Ascending aorta (tissue), 2 donors: ENCODE data around the gene GALM. TPM values are rescaled to one million over a fixed set of nuclear protein-coding genes. Genes with fewer than 3 reads are reported as not detected.

Experiments
- DNase-seq, 2 donors: peaks; one replicate each; pipeline ENCODE4 v3.0.0-alpha.2; 2019; ENCODE audit warnings: low spot score in 2 of 2
- H3K27ac ChIP-seq, 2 donors: fragments of 200-600 bp; sonication (generic); one replicate each; pipeline ENCODE4 v1.5.1; 2016 to 2017; ENCODE audit warnings: mild to moderate bottlenecking in 1 of 2
- H3K27me3 ChIP-seq: fragments of 200-600 bp; sonication (generic); one replicate; pipeline ENCODE4 v1.5.1; 2017
- H3K36me3 ChIP-seq, 2 donors: fragments of 200-600 bp; sonication (generic); one replicate each; pipeline ENCODE4 v1.5.1; 2016
- H3K4me1 ChIP-seq, 2 donors: fragments of 200-600 bp; sonication (generic); one replicate each; pipeline ENCODE4 v1.5.1; 2016 to 2017; ENCODE audit warnings: mild to moderate bottlenecking in 1 of 2
- H3K4me3 ChIP-seq, 2 donors: fragments of 200-600 bp; sonication (generic); one replicate each; pipeline ENCODE4 v1.5.1; 2016 to 2017; ENCODE audit warnings: mild to moderate bottlenecking in 1 of 2
- H3K9me3 ChIP-seq, 2 donors: fragments of 200-600 bp; sonication (generic); one replicate each; pipeline ENCODE4 v1.5.1; 2016
- CTCF ChIP-seq, 3 experiments: fragments of 200-600 bp in 2 of 3; fragments of 450-650 bp in 1 of 3; sonication (generic) in 2 of 3; IDR thresholded peaks; one replicate each; pipeline ENCODE4 v1.5.1; 2016 to 2019; ENCODE audit warnings: antibody characterized with exemption in 3 of 3, mild to moderate bottlenecking in 1 of 3, moderate library complexity in 1 of 3
- intact Hi-C: fragments of 100-400 bp; cut with DNase I; formaldehyde crosslinking; loops from one replicate; pipeline ENCODE4 v1.15.1; 2023
- total RNA-seq: library from RNA; depleted of rRNA; stranded (reverse); fragments of >200 nt; gene quantifications from one replicate; pipeline ENCODE4 v1.1.0, GENCODE V29; 2016

Gene GALM
- total RNA-seq, 1 donor from 2014 or later, result 1.4 TPM

- H3K4me3 ChIP-seq, result no peak overlapping the region
- no peak for DNase-seq
- H3K36me3 ChIP-seq, result peaks cover 26 to 42% of the 10 kb centered on the region in 2 donors
- no peak overlapping the region for H3K27ac ChIP-seq
- H3K27me3 ChIP-seq, result no peaks in the 10 kb centered on the region
- no peaks in the 10 kb centered on the region for H3K9me3 ChIP-seq
- intact Hi-C loops, result no loop called here
- TF ChIP-seq CTCF (IDR thresholded peaks at IDR 0.05), result no peak
- peaks cover 0 to 1% of the 10 kb centered on the region in 2 donors for H3K4me1 ChIP-seq
Observed at GRCh38 chr2:38685116-38685735, 19.3 kb downstream of the GALM start.

DNA sequence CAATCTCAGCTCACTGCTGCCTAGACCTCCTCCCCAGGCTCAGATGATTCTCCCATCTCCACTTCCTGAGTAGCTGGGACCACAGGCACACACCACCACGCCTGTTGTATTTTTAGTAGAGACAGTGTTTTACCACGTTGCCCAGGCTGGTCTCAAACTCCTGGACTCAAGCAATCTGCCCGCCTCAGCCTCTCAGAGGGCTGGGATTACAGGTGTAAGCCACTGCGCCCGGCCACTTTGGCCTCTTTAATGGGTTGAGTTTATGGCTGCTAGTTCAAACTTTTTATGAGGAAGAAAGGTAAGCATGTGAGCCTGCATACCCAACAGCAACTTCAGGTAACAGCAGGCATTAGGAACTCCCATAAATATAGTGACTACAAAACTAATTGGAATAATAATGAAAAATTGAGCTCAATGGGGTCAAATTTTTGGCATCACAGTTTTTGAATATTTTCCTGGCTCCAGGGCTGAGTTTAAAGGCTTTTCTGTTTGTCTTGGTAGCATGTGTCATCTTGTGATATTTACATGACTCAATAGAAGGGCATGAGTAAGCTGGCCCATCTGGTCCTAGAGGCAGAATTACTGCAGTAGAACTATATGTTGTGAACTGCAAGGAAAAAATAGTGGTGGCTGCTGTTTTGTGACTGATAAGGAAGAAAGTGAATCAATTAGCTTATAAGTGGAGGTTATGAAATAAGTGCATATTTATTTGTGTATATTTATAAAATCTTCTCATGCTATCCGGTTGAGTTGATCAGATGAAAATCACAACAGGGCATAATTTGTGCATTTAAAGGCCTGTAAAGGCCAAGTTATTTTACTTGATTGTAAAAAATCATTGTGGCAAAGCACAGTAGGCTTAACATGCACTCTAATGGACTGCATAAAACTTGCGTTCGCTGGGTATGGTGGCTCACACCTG, 24.8 kb downstream of the GALM start:
- Histone ChIP-seq H3K9me3 (no peaks in the 10 kb centered on the region), H3K36me3 (peaks cover 3 to 10% of the 10 kb centered on the region in 2 donors), H3K27ac (peak overlapping the region in 1 of 2 donors; percentile 60), H3K4me1 (peaks cover 0 to 6% of the 10 kb centered on the region in 2 donors), H3K4me3 (no peak overlapping the region), H3K27me3 (no peaks in the 10 kb centered on the region)
- intact Hi-C loops, result no loop called here
- DNase-seq, result no peak
- TF ChIP-seq CTCF (IDR thresholded peaks at IDR 0.05), result no peak

- intact Hi-C loops, result no loop called here
- DNase-seq, result no peak
- no peak for TF ChIP-seq CTCF (IDR thresholded peaks at IDR 0.05)
- Histone ChIP-seq H3K27me3 (no peaks in the 10 kb centered on the region), H3K36me3 (peaks cover 0 to 10% of the 10 kb centered on the region in 2 donors), H3K27ac (no peak overlapping the region), H3K4me3 (no peak overlapping the region), H3K4me1 (peaks cover 0 to 6% of the 10 kb centered on the region in 2 donors), H3K9me3 (no peaks in the 10 kb centered on the region)
Observed at GRCh38 chr2:38691994-38692393, 26.1 kb downstream of the GALM start.

- intact Hi-C loops, result no loop called here
- H3K27me3 ChIP-seq, result no peaks in the 10 kb centered on the region
- H3K9me3 ChIP-seq, result no peaks in the 10 kb centered on the region
- DNase-seq, result no peak
- H3K36me3 ChIP-seq, result peaks cover 0 to 9% of the 10 kb centered on the region in 2 donors
- H3K27ac ChIP-seq, result no peak overlapping the region
- H3K4me3 ChIP-seq, result no peak overlapping the region
- TF ChIP-seq CTCF (IDR thresholded peaks at IDR 0.05), result no peak
- H3K4me1 ChIP-seq, result peaks cover 0 to 6% of the 10 kb centered on the region in 2 donors
Observed at GRCh38 chr2:38692636-38693318, 26.9 kb downstream of the GALM start.

DNA sequence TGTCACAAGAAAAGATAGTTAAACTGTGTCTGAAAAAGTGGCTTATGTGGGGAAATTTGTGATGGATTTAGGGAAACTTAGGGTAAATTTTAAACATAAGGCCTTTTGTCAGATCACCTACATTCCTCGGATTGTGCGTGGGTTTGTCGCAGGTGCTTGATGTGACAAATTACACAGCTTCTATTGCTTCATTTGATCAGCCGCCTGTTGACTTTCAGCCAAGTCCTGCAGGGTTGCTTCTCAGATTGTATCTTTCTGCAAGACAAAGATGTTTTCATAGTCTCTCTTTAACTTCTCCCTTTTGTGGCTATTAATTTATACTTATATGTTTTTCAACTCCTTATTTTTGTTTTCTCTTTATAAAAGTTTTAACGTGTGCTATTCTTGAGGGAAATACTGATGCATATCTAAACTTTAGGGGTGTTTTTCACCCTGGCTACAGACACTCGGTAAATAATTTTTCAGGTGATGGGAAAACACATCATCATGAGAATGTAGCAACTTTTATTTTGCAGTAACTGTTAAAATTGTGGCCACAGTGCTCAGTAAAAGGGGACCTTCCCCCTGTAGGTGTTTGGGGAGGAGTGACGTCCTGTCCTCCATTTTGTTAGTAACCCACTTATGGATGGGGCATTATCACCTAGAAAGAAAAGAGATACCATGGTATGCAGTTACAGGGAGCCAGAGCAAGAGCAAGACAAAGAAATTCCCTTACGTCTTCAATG, 31.4 kb downstream of the GALM start:
- no peak overlapping the region for H3K4me3 ChIP-seq
- no peaks in the 10 kb centered on the region for H3K9me3 ChIP-seq
- H3K4me1 ChIP-seq, result no peaks in the 10 kb centered on the region
- H3K27me3 ChIP-seq, result no peaks in the 10 kb centered on the region
- no peak for DNase-seq
- H3K27ac ChIP-seq, result no peak overlapping the region
- no peaks in the 10 kb centered on the region for H3K36me3 ChIP-seq
- intact Hi-C loops, result no loop called here
- TF ChIP-seq CTCF (IDR thresholded peaks at IDR 0.05), result no peak
